ENCODE measurements around the gene NKAIN1. TPM values are rescaled to one million over a fixed set of nuclear protein-coding genes. Genes with fewer than 3 reads are reported as not detected.

The NKAIN1 gene
- total RNA-seq, 2 experiments from 2014 or later, result not detected

DNA sequence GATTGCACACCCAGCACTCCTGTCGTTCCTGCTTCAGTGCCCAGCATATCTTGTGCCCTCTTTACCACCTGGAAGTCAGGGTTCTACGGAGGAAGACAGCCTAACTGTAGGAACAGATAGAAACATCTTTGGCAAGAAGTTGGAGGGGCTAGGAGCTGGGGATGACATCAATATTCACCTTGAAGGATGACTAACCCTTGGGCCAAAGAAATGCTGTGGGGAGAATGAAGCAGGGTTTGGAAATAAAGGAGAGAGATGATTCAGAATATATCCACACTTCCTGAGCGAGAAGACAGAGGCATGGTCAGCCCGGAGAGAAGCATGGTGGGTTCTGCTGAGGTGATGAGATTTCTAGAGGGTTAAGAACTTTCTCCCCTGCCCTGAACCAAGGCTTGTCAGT, 4.6 kb upstream of the NKAIN1 start:
- BruUV-seq (replicated peaks), result no TSS peak
- H2AFZ ChIP-seq (ENCODE audit: low read length), result no peak overlapping the region
- no peak overlapping the region for H3K4me2 ChIP-seq (ENCODE audit: low read length)
- no peaks in the 10 kb centered on the region for H3K79me2 ChIP-seq (ENCODE audit: insufficient read depth, low read depth, low read length)
- no peaks in the 10 kb centered on the region for H4K20me1 ChIP-seq (ENCODE audit: insufficient read depth, low read length)
- no peaks in the 10 kb centered on the region for H3K9me2 ChIP-seq (ENCODE audit: insufficient read depth, low read length)
- no peaks in the 10 kb centered on the region for H3K9me3 ChIP-seq (ENCODE audit: low read length)
- intact Hi-C loops (cut with micrococcal nuclease; ENCODE audit: unreplicated experiment), result no loop called here
- ChIA-PET POLR2A (no interaction called here), CTCF (ENCODE audit: unreplicated experiment) (no interaction called here)
- H3K36me3 ChIP-seq (ENCODE audit: insufficient read depth, low read length), result no peaks in the 10 kb centered on the region
- no peak for DNase-seq (ENCODE audit: low spot score)
- no peak overlapping the region for H3K27ac ChIP-seq (ENCODE audit: low read depth, low read length, poor library complexity, severe bottlenecking)
- TF ChIP-seq EZH2phosphoT487 (IDR thresholded peaks at IDR 0.05; ENCODE audit: borderline replicate concordance, low read depth, low read length) (no peak), CTCF (conservative IDR thresholded peaks at IDR 0.05; ENCODE audit: low read length) (no peak)
- no peak overlapping the region for H3K4me3 ChIP-seq (ENCODE audit: low read depth, low read length, poor library complexity, severe bottlenecking)
- H3K4me1 ChIP-seq (ENCODE audit: insufficient read depth, low read length, poor library complexity, severe bottlenecking), result peaks cover 6% of the 10 kb centered on the region

DNA sequence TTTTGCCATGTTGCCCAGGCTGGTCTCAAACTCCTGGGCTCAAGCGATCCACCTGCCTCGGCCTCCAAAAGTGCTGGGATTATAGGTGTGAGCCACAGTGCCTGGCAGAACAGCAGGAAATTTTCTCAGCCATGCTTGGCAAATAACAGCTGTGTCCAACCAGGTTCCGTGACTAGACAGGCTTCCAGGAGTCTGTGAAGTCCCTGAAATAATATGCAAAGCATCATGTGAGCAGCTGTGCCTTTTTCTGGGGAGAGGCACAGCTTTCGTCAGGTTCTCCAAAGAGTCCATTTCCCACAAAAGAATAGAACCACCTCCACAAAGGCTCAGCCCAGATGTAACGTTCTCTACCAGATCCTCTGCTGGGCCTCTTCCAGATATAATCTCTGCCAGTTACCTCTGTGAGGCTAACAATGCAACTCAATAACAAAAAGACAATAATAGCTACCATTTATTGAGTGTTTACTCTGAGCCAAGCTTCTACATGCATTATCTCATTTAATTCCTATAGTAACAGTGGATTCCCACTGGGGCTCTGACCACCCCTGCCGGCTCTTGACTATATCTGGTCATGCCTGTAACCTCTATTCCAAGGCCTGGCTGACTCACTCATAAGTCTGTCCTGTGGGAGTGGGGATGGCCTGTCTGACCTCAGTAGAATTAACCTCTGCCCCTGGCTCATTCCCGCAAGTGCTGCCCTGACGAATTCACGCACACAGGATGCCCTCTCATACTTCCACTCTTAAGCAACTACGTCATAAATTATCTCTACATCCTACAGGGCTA, 4.0 kb upstream of the NKAIN1 start:
- H3K27ac ChIP-seq (ENCODE audit: low read depth, low read length, poor library complexity, severe bottlenecking), result no peak overlapping the region
- no peaks in the 10 kb centered on the region for H3K36me3 ChIP-seq (ENCODE audit: insufficient read depth, low read length)
- DNase-seq (ENCODE audit: low spot score), result no peak
- TF ChIP-seq EZH2phosphoT487 (IDR thresholded peaks at IDR 0.05; ENCODE audit: borderline replicate concordance, low read depth, low read length), result no peak
- no peak for TF ChIP-seq CTCF (conservative IDR thresholded peaks at IDR 0.05; ENCODE audit: low read length)
- no peaks in the 10 kb centered on the region for H3K79me2 ChIP-seq (ENCODE audit: insufficient read depth, low read depth, low read length)
- ChIA-PET CTCF (ENCODE audit: unreplicated experiment) (no interaction called here), POLR2A (no interaction called here)
- BruUV-seq (replicated peaks), result no TSS peak
- H3K4me3 ChIP-seq (ENCODE audit: low read depth, low read length, poor library complexity, severe bottlenecking), result no peak overlapping the region
- peaks cover 6% of the 10 kb centered on the region for H3K4me1 ChIP-seq (ENCODE audit: insufficient read depth, low read length, poor library complexity, severe bottlenecking)
- intact Hi-C loops (cut with micrococcal nuclease; ENCODE audit: unreplicated experiment), result no loop called here
- H4K20me1 ChIP-seq (ENCODE audit: insufficient read depth, low read length), result no peaks in the 10 kb centered on the region
- no peak overlapping the region for H3K4me2 ChIP-seq (ENCODE audit: low read length)
- H3K9me2 ChIP-seq (ENCODE audit: insufficient read depth, low read length), result no peaks in the 10 kb centered on the region
- H2AFZ ChIP-seq (ENCODE audit: low read length), result no peak overlapping the region
- H3K9me3 ChIP-seq (ENCODE audit: low read length), result no peaks in the 10 kb centered on the region

- DNase-seq (ENCODE audit: low spot score), result peak; percentile 8
- TF ChIP-seq EZH2phosphoT487 (IDR thresholded peaks at IDR 0.05; ENCODE audit: borderline replicate concordance, low read depth, low read length), result no peak
- TF ChIP-seq CTCF (conservative IDR thresholded peaks at IDR 0.05; ENCODE audit: low read length), result no peak
- intact Hi-C loops (cut with micrococcal nuclease; ENCODE audit: unreplicated experiment), result no loop called here
- Histone ChIP-seq H3K4me1 (ENCODE audit: insufficient read depth, low read length, poor library complexity, severe bottlenecking) (peaks cover 6% of the 10 kb centered on the region), H3K36me3 (ENCODE audit: insufficient read depth, low read length) (no peaks in the 10 kb centered on the region), H3K9me2 (ENCODE audit: insufficient read depth, low read length) (no peaks in the 10 kb centered on the region), H3K9me3 (ENCODE audit: low read length) (no peaks in the 10 kb centered on the region), H3K4me2 (ENCODE audit: low read length) (peak overlapping the region; percentile 44), H4K20me1 (ENCODE audit: insufficient read depth, low read length) (no peaks in the 10 kb centered on the region), H2AFZ (ENCODE audit: low read length) (peak overlapping the region; percentile 45; the same call in 1 of the 2 replicates), H3K4me3 (ENCODE audit: low read depth, low read length, poor library complexity, severe bottlenecking) (no peak overlapping the region), H3K27ac (ENCODE audit: low read depth, low read length, poor library complexity, severe bottlenecking) (no peak overlapping the region), H3K79me2 (ENCODE audit: insufficient read depth, low read depth, low read length) (no peaks in the 10 kb centered on the region)
- ChIA-PET POLR2A (no interaction called here), CTCF (ENCODE audit: unreplicated experiment) (no interaction called here)
- BruUV-seq (replicated peaks), result no TSS peak
Observed at GRCh38 chr1:31241321-31241720, 1.6 kb upstream of the NKAIN1 start.

Data from OCI-LY7 (cell line).